ENCODE data around the gene MRGPRX4.

MRGPRX4 gene

GRCh38 chr11:18209058-18209457, 36.4 kb downstream of the MRGPRX4 start:
- no peak for DNase-seq (ENCODE audit: low read depth, low spot score)

GRCh38 chr11:18221274-18221876, 48.7 kb downstream of the MRGPRX4 start:
- no peak for DNase-seq (ENCODE audit: low read depth, low spot score)

- DNase-seq (ENCODE audit: low read depth, low spot score), result no peak
Observed at GRCh38 chr11:18222814-18223421, 50.3 kb downstream of the MRGPRX4 start.

Data from activated CD4-positive, CD25-positive, alpha-beta regulatory T cell treated with anti-CD3 and anti-CD28 coated beads, Interleukin-2, amount 50 U/mL, for 16 hours (primary cell).